NCI-H748 (cell line): ENCODE measurements around the gene SLC4A5.
A peak's percentile ranks its signal among the peaks of the same experiment; 100 is the strongest.
"Not testable (repeated sequence)": the region's sequence is repeated elsewhere in the genome, so short reads cannot be mapped to it uniquely, and the experiment has no call there.

Source experiments
- DNase-seq: peaks from one replicate; lab custom pipeline; 2025; ENCODE audit not compliant: unreplicated experiment; lab: John Stamatoyannopoulos, UW

Gene SLC4A5

DNA sequence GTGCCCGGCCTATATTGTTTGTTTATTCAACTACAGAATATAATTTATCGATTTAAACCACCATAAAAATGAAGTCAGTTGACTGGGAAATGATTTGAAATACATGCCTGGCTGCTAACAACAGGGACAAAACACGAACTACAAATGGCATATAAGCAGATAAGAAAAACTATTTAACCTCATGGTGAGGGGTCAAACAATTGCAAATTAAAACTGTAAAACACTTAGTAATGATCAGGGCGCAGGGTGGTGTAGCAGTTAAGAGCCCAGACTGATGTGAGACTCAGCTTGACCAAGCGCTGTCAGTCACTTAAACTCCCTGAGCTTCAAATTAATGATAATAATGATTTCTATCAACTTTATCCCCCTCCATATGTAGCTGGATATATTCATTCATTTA lies 138.1 kb downstream of the SLC4A5 start:
- no peak for DNase-seq

GRCh38 chr2:74204436-74204835 lies 138.8 kb downstream of the SLC4A5 start:
- DNase-seq, result no peak

DNA sequence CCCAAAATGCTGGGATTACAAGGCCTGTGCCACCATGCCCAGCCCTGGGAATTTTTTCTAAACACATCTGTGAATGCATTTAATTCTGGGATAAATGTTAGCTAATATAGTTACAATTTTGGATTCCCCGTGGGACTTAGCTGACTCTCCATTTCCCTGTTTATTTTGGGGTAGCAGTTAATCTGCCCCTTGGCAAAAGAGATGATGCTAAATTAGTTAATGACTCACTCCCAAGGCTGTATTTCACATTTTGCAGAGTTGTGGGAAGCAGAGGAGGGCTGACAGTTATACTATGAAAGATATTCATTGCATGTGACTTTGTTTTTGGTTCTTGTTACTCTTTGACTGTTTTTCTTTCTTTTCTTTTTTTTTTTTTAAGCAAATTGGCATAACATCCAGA lies 141.6 kb downstream of the SLC4A5 start:
- DNase-seq, result no peak

GRCh38 chr2:74201196-74201595 lies 142.0 kb downstream of the SLC4A5 start:
- DNase-seq, result no peak

DNA sequence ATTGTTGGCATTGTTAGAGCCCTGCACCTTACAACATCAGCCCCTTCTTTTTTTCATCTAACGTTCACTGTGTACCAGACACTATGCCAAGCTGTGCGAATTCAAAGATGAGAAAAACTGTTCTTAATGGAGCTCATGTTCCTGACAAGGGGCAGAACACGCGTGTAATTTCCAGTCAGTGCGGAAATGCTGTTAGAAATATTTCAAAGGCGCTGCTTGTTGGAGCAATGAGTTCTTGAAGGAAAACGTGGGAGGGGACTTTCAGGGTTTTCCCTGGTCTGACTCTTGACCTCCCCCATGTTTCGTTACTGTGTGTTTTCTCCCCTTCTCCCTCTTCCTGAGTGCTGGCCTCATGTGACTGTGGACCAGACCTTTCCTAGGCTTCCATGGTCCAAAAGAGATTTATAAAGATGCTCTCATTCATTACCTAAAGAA lies 143.3 kb downstream of the SLC4A5 start:
- no peak for DNase-seq

DNA sequence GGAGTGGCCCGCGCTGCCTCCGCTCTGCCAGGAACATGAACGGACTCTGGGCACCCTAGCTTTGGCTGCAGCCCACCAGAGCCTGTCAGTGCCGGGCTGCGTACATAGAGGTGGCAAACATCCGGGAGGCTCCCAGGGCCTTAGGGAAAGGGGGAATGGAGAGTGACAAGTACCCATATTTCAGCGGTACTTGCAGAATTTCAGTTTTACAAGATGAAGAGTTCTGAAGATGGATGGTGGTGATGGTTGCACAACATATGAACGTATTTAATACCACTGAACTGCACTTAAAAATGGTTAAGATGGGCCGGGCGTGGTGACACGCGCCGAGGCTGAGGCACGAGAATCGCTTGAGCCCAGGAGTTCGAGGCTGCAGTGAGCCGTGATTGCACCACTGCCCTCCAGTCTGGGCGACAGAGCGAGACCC lies 143.9 kb downstream of the SLC4A5 start:
- no peak for DNase-seq

DNA sequence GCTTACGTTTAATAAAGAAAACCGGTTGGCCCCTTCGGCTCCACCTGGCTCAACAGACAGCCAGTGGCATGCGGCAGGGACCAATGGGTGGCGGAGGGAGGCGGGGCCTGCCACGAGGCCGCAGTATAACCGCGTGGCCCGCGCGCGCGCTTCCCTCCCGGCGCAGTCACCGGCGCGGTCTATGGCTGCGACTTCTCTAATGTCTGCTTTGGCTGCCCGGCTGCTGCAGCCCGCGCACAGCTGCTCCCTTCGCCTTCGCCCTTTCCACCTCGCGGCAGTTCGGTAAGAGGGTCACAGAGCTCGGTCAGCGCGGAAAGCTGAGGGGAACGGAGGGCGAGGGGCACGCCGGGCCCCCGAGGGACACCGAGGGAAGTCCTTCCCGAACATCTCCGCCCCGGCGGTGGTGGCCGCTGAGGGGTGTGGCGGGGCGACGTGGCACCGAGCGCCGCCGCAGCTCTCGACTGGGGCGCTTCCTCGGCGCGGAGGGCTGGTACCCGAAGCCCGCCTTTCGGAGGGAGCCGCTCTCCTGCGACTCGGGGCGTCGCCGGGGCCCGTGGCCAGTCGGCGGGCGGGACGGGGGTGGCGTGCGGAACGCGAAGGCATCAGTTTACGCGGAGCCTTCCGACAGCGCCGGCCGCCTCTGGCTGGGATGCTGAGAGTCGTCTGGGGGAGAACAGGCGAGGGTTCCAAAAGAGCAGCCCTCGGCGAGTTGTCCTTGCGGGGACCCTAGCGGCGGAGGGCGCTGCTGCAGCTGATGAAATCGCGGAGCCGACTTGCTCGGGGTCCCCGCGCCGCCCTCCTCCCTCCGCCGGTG lies 144.5 kb downstream of the SLC4A5 start, which contains the start of gene MTHFD2:
TSS of gene MTHFD2 (plus strand) at position 155 of the 814 bp plus-strand sequence. CDS start at position 182, 27 bp downstream.
- peak; percentile 98 for DNase-seq

- DNase-seq, result no peak
These were observed 145.2 kb downstream of the SLC4A5 start for GRCh38 chr2:74198023-74198460.

- DNase-seq, result no peak
These were observed 146.2 kb downstream of the SLC4A5 start for GRCh38 chr2:74197049-74197448.

GRCh38 chr2:74194799-74195198 lies 148.4 kb downstream of the SLC4A5 start:
- no peak for DNase-seq

- peak; percentile 41 for DNase-seq
These were observed 151.4 kb downstream of the SLC4A5 start for GRCh38 chr2:74191596-74192380.

DNA sequence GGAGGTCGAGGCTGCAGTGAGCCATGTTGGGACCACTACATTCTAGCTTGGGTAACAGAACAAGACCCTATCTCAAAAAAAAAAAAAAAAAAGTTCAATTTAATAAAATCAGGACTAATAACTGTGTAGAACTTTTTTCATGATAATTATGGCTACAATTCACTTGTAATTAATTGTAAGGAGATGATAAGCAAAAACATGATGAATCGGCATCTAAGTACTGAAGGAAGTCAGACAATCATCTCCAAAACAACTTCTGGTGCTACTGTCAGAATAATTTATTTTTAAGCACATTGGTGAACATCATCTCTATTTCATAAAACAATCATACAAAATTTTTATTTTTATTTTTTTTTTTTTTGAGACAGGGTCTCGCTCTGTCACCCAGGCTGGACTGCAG lies 154.5 kb downstream of the SLC4A5 start:
- no peak for DNase-seq

- no peak for DNase-seq
These were observed 155.1 kb downstream of the SLC4A5 start for GRCh38 chr2:74188018-74188601.

DNA sequence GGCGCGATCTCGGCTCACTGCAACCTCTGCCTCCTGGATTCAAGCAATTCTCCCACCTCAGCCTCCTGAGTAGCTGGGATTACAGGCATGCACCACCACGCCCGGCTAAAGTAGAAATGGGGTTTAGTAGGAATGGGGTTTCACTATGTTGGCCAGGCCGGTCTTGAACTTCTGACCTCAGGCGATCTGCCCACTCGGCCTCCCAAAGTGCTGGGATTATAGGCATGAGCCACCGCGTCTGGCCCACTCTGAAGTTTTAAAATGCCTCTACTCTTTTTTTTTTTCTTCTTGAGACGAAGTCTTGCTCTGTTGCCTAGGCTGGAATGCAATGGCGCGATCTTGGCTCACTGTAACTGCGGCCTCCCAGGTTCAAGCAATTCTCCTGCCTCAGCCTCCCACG lies 156.5 kb downstream of the SLC4A5 start:
- DNase-seq, result not testable (repeated sequence)

- DNase-seq, result no peak
These were observed 157.2 kb downstream of the SLC4A5 start for GRCh38 chr2:74186038-74186437.

- no peak for DNase-seq
These were observed 159.3 kb downstream of the SLC4A5 start for GRCh38 chr2:74183878-74184277.

- no peak for DNase-seq
These were observed 161.5 kb downstream of the SLC4A5 start for GRCh38 chr2:74181739-74182138.

GRCh38 chr2:74179063-74179865 lies 164.0 kb downstream of the SLC4A5 start:
- DNase-seq, result no peak

DNA sequence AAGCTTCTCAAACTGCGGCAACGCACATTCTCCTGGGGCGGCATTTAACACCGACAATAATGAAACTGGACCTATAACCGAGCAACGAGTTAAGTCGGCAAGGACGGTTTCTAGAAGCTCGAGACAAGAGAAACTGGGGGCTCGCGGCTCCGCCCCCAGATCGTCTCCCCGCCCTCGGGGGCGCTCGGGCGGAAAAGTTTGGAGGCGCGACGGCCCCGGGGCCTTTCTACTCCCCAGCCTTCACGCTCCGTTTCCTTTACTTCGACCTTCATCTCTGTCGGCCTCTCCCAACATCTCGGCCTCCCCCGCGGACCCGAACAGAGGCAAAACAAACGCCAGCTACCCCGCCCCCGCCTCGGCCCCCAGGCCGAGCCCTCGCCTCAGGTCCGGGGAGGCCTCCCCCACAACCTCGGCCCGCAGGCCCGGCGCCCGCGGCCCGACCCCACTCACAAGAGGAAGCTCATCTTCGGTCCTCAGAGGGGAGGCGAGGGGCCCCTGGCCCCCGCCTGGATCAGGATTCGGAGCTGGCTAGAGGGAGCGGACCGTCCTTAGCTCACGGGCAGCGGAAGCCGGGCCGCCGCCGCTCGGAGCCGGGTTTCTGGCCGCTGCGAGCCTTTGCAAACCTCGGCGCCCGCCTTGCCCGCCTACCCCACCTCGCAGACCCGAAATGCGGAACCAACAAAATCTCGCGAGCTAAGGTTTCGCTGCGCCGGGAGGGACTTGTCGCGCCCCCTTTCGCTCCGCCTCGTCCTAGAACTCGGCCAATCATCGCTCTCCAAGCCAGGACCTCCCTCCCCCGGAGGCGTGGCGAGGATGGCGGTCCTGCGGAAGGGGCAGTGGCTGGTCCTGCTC lies 164.8 kb downstream of the SLC4A5 start, which contains the start of gene MOB1A:
TSS of gene MOB1A (minus strand) at position 669 of the 852 bp plus-strand sequence. CDS start at position 464, 205 bp downstream.
- DNase-seq, result peak; percentile 97

DNA sequence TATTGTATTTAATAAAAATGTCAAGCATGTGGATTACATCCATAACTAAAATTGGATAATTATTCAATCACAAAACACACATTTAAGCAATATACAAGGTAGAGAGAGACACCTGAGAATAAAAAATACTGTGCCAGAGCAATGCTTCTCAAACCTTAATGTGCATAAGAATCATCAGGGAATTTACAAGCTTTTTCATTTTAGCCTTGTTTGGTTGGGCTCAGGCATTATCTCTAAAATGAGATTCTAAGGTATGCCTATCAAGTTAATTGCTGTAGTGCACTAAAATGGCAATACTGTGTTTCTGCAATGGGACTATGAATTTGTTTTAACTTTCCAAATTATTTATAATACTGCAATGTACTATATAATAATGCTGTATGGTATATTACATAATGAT lies 165.5 kb downstream of the SLC4A5 start:
- DNase-seq, result no peak
